Esophagus squamous epithelium (tissue), 4 donors: ENCODE results near the gene BMP2K.
A peak's percentile ranks its signal among the peaks of the same experiment; 100 is the strongest.

ENCODE experiments used
- CTCF ChIP-seq, 6 experiments: fragments of 450-650 bp in 4 of 6; fragments of 200-600 bp in 2 of 6; sonication (generic) in 2 of 6; IDR thresholded peaks; one replicate each; pipeline ENCODE4 v1.5.1; 2016 to 2019; ENCODE audit warnings: antibody characterized with exemption in 6 of 6, mild to moderate bottlenecking in 4 of 6, moderate library complexity in 4 of 6
- POLR2A ChIP-seq, 4 donors: fragments of 450-650 bp; IDR thresholded peaks; one replicate each; pipeline ENCODE4 v1.6.1; 2017; ENCODE audit warnings: antibody characterized with exemption in 4 of 4, mild to moderate bottlenecking in 4 of 4, moderate library complexity in 3 of 4

- TF ChIP-seq CTCF (IDR thresholded peaks at IDR 0.05) (no peak), POLR2A (IDR thresholded peaks at IDR 0.05) (peak in 1 of 4 donors; percentile 40)
These were observed 802 bp downstream of the BMP2K start for GRCh38 chr4:78776729-78777575.
